Femur (tissue), 1 donor: Measurements from ENCODE around the gene POLH.
"Not testable (repeated sequence)": the region's sequence is repeated elsewhere in the genome, so short reads cannot be mapped to it uniquely, and the experiment has no call there.

Experiments
- DNase-seq: peaks from one replicate; pipeline ENCODE4 v3.0.0-alpha.2; 2017

POLH gene

GRCh38 chr6:43575772-43576551 lies at the start of gene POLH, which contains the start of gene XPO5:
TSS of gene POLH (plus strand) at chr6:43576185. CDS start at chr6:43582320, 6,135 bp downstream.
TSS of gene XPO5 (minus strand) at chr6:43576038. CDS start at chr6:43575864, 174 bp downstream.
- DNase-seq = peak; percentile 95

GRCh38 chr6:43532201-43532600 lies 43.8 kb upstream of the POLH start:
- no peak for DNase-seq

GRCh38 chr6:43538986-43539385 lies 37.0 kb upstream of the POLH start:
- DNase-seq = not testable (repeated sequence)

- not testable (repeated sequence) for DNase-seq
These were observed 36.6 kb upstream of the POLH start for GRCh38 chr6:43539409-43539808.

GRCh38 chr6:43540507-43540906 lies 35.5 kb upstream of the POLH start:
- no peak for DNase-seq

- DNase-seq = no peak
These were observed 34.1 kb upstream of the POLH start for GRCh38 chr6:43541774-43542471.

- no peak for DNase-seq
These were observed 31.5 kb upstream of the POLH start for GRCh38 chr6:43544461-43544860.

- no peak for DNase-seq
These were observed 28.8 kb upstream of the POLH start for GRCh38 chr6:43547222-43547621.

GRCh38 chr6:43557620-43558019 lies 18.4 kb upstream of the POLH start:
- not testable (repeated sequence) for DNase-seq

GRCh38 chr6:43559328-43559727 lies 16.7 kb upstream of the POLH start:
- no peak for DNase-seq

- no peak for DNase-seq
These were observed 5.0 kb upstream of the POLH start for GRCh38 chr6:43570876-43571441.

- no peak for DNase-seq
These were observed 4.0 kb upstream of the POLH start for GRCh38 chr6:43572015-43572414.

- peak; percentile 55 for DNase-seq
These were observed 747 bp upstream of the POLH start for GRCh38 chr6:43575105-43575771.

GRCh38 chr6:43578748-43579147 lies 2.8 kb downstream of the POLH start:
- no peak for DNase-seq

- DNase-seq = no peak
These were observed 3.2 kb downstream of the POLH start for GRCh38 chr6:43579171-43579570.

- DNase-seq = no peak
These were observed 6.9 kb downstream of the POLH start for GRCh38 chr6:43582911-43583310.

GRCh38 chr6:43584892-43585570 lies 9.0 kb downstream of the POLH start:
- no peak for DNase-seq

GRCh38 chr6:43588194-43588593 lies 12.2 kb downstream of the POLH start:
- no peak for DNase-seq

GRCh38 chr6:43589564-43589963 lies 13.6 kb downstream of the POLH start:
- not testable (repeated sequence) for DNase-seq

GRCh38 chr6:43593938-43594337 lies 18.0 kb downstream of the POLH start:
- no peak for DNase-seq

- no peak for DNase-seq
These were observed 24.6 kb downstream of the POLH start for GRCh38 chr6:43600595-43600994.

GRCh38 chr6:43604174-43604573 lies 28.2 kb downstream of the POLH start:
- no peak for DNase-seq

- no peak for DNase-seq
These were observed 30.0 kb downstream of the POLH start for GRCh38 chr6:43606019-43606418.
